ENCODE data around the gene DKK1. TPM values are rescaled to one million over a fixed set of nuclear protein-coding genes. Genes with fewer than 3 reads are reported as not detected.

DKK1 gene
- 10 to 100 TPM in 1 of 10 donors, 1 to 10 TPM in 2, under 1 TPM in 7; 0.36 to 11.7 (median 0.66) TPM for polyA plus RNA-seq (ENCODE audit: insufficient read length in 10 of 10)
- long read RNA-seq, donor 1, result 0 reads
- long read RNA-seq, donor 2, result 0 reads
- long read RNA-seq, donor 3, result 0 reads
- long read RNA-seq, donor 4, result 0 reads
- long read RNA-seq, donor 5, result 0 reads
- long read RNA-seq, donor 6, result 0 reads
- long read RNA-seq, donor 7, result 0 reads
- long read RNA-seq, donor 8, partial matches to known transcripts, result 0 of 2 reads
- long read RNA-seq, donor 8, other reads (novel, unspliced or antisense), result 0 of 2 reads
- long read RNA-seq, donor 9, result 0 reads

- peak; percentile 14 to 49 (median 47) for DNase-seq
Observed at GRCh38 chr10:52313933-52314821, at the start of gene DKK1. Gene DKK1, plus strand, starts transcription at chr10:52314281. Its CDS starts 154 bp downstream, at chr10:52314435.

GRCh38 chr10:52265131-52265926 is 48.8 kb upstream of the DKK1 start:
- no peak for DNase-seq

- no peak for DNase-seq
Observed at GRCh38 chr10:52266858-52267257, 47.2 kb upstream of the DKK1 start.

GRCh38 chr10:52268790-52269189 is 45.3 kb upstream of the DKK1 start:
- DNase-seq, result no peak

GRCh38 chr10:52269233-52269632 is 44.8 kb upstream of the DKK1 start:
- DNase-seq, result no peak

GRCh38 chr10:52276163-52276562 is 37.9 kb upstream of the DKK1 start:
- DNase-seq, result no peak

- no peak for DNase-seq
Observed at GRCh38 chr10:52276986-52277385, 37.1 kb upstream of the DKK1 start.

GRCh38 chr10:52279546-52279945 is 34.5 kb upstream of the DKK1 start:
- DNase-seq, result no peak

- no peak for DNase-seq
Observed at GRCh38 chr10:52280051-52280450, 34.0 kb upstream of the DKK1 start.

- DNase-seq, result peak in 1 of 3 donors; percentile 8
Observed at GRCh38 chr10:52283174-52283573, 30.9 kb upstream of the DKK1 start.

GRCh38 chr10:52284416-52285013 is 29.6 kb upstream of the DKK1 start:
- DNase-seq, result no peak

- no peak for DNase-seq
Observed at GRCh38 chr10:52287866-52288265, 26.2 kb upstream of the DKK1 start.

GRCh38 chr10:52297747-52298146 is 16.3 kb upstream of the DKK1 start:
- no peak for DNase-seq

- DNase-seq, result no peak
Observed at GRCh38 chr10:52300599-52301277, 13.3 kb upstream of the DKK1 start.

GRCh38 chr10:52308251-52309031 is 5.6 kb upstream of the DKK1 start:
- DNase-seq, result peak; percentile 64 to 86 (median 77)

GRCh38 chr10:52312942-52313255 is 1.2 kb upstream of the DKK1 start:
- no peak for DNase-seq

GRCh38 chr10:52313256-52313932 is 687 bp upstream of the DKK1 start:
- DNase-seq, result peak in 2 of 3 donors; percentile 7 to 33

- no peak for DNase-seq
Observed at GRCh38 chr10:52314822-52315552, 906 bp downstream of the DKK1 start.

GRCh38 chr10:52316001-52316400 is 1.9 kb downstream of the DKK1 start:
- DNase-seq, result no peak

Measured in muscle of back (tissue), 13 donors.